K562 (cell line): ENCODE results near the gene ANO9. TPM values are rescaled to one million over a fixed set of nuclear protein-coding genes. Genes with fewer than 3 reads are reported as not detected.

Experiments used
- ATAC-seq: fragments of 200-7000 bp; cut with Tn5 transposase; 3 replicates; pipeline ENCODE4 v1.9.1; 2020; ENCODE audit warnings: moderate library complexity
- BruUV-seq: library from RNA; stranded (reverse); fragments of 400-500 nt; replicated peaks from 2 replicates; lab custom pipeline; 2021; lab: Mats Ljungman, UMichigan
- CTCF ChIA-PET: fragments of 300-600 bp; formaldehyde crosslinking; extraction: SDS; loops from one replicate; lab custom pipeline; 2021; ENCODE audit warnings: low intra/inter-chr PET ratio; lab: Yijun Ruan, JAX
- POLR2A ChIA-PET: fragments of 300-600, 350-650 bp; sonication (Branson Sonifier 250); formaldehyde crosslinking; extraction: SDS; loops from one replicate; lab custom pipeline; 2021; ENCODE audit warnings: antibody characterized with exemption, inconsistent platforms; lab: Yijun Ruan, JAX
- DNase-seq, 4 experiments: peaks; one replicate each; pipeline versions ENCODE4 v3.0.0 to v3.0.0-alpha.2; 2011 to 2018; ENCODE audit warnings: low spot score in 3 of 4, mixed read lengths in 3 of 4; ENCODE audit errors: extremely low read depth in 1 of 4
- FAIRE-seq: peaks from 2 replicates; lab custom pipeline; 2011; peaks lifted over from hg19 to GRCh38; lab: Jason Lieb, UNC
- H2AFZ ChIP-seq: 2 replicates; pipeline ENCODE4 v1.6.0; 2011; ENCODE audit warnings: low read depth, low read length, control low read depth, inconsistent platforms
- H3K27ac ChIP-seq: fragments of 200-600 bp; 3 replicates; pipeline ENCODE4 v1.8.0; 2011; ENCODE audit warnings: low read depth, mild to moderate bottlenecking, control low read depth, inconsistent platforms, low read length, moderate library complexity, mixed read lengths; ENCODE audit errors: extremely low read depth
- H3K27me3 ChIP-seq, 2 experiments: fragments of 300-600 bp in 1 of 2; 2 replicates in 1 of 2; 3 replicates in 1 of 2; pipeline versions ENCODE4 v1.6.0 to v1.8.0; 2011; ENCODE audit warnings: inconsistent platforms in 2 of 2, low read length in 2 of 2, mild to moderate bottlenecking in 1 of 2, mixed read lengths in 1 of 2, moderate library complexity in 1 of 2; ENCODE audit not compliant: control insufficient read depth in 2 of 2, insufficient read depth in 2 of 2
- H3K36me3 ChIP-seq: fragments of 300-600 bp; 3 replicates; pipeline ENCODE4 v1.8.0; 2011; ENCODE audit warnings: mild to moderate bottlenecking, low read length, inconsistent platforms; ENCODE audit not compliant: control insufficient read depth, insufficient read depth
- H3K4me1 ChIP-seq, 2 experiments: fragments of 200-600 bp in 1 of 2; replicated peaks in 1 of 2; 2 replicates in 1 of 2; 3 replicates in 1 of 2; pipeline versions ENCODE4 v1.5.1 to v1.8.0; 2011; ENCODE audit warnings: inconsistent platforms in 2 of 2, low read length in 2 of 2, mild to moderate bottlenecking in 1 of 2, mixed read lengths in 1 of 2, moderate library complexity in 1 of 2; ENCODE audit not compliant: control insufficient read depth in 2 of 2, insufficient read depth in 2 of 2
- H3K4me2 ChIP-seq: 2 replicates; pipeline ENCODE4 v1.6.1; 2011; ENCODE audit warnings: low read length, control low read depth, inconsistent platforms, mixed read lengths; ENCODE audit not compliant: insufficient read depth
- H3K4me3 ChIP-seq: fragments of 200-600 bp; sonication (generic), shearing (Covaris generic); 2 replicates; pipeline ENCODE4 v1.5.1; 2016; ENCODE audit warnings: control low read depth, inconsistent platforms
- H3K79me2 ChIP-seq: fragments of 200-600 bp; 3 replicates; pipeline ENCODE4 v1.8.0; 2011; ENCODE audit warnings: low read length, inconsistent platforms; ENCODE audit not compliant: control insufficient read depth, insufficient read depth
- H3K9ac ChIP-seq, 2 experiments: 2 replicates each; pipeline versions ENCODE4 v1.6.0 to v1.6.1; 2011; ENCODE audit warnings: low read depth in 2 of 2, low read length in 2 of 2, control low read depth in 1 of 2, inconsistent platforms in 1 of 2, mild to moderate bottlenecking in 1 of 2, mixed read lengths in 1 of 2; ENCODE audit not compliant: insufficient read depth in 1 of 2
- H3K9me1 ChIP-seq: one replicate; pipeline ENCODE4 v1.6.0; 2011; ENCODE audit warnings: inconsistent platforms, mild to moderate bottlenecking, low read length, moderate library complexity; ENCODE audit not compliant: control insufficient read depth, insufficient read depth
- H3K9me3 ChIP-seq: replicated peaks from 2 replicates; pipeline ENCODE4 v1.5.1; 2011; ENCODE audit warnings: low read depth, low read length, inconsistent platforms; ENCODE audit not compliant: control insufficient read depth, insufficient read depth
- H4K20me1 ChIP-seq: replicated peaks from 2 replicates; pipeline ENCODE4 v1.6.1; 2011; ENCODE audit warnings: low read length, inconsistent platforms, mixed read lengths; ENCODE audit not compliant: control insufficient read depth, insufficient read depth
- CCAR2 ChIP-seq: fragments of 200-400 bp; formaldehyde crosslinking; IDR thresholded peaks from 2 replicates; pipeline ENCODE4 v1.6.1; 2017; ENCODE audit warnings: mild to moderate bottlenecking, low read depth, low read length
- EWSR1 ChIP-seq: fragments of 450-650 bp; IDR thresholded peaks from 2 replicates; pipeline ENCODE4 v1.6.1; 2018; ENCODE audit warnings: borderline replicate concordance, mild to moderate bottlenecking, low read depth, moderate library complexity; ENCODE audit not compliant: partially characterized antibody
- HNRNPL ChIP-seq: fragments of 200-400 bp; formaldehyde crosslinking; IDR thresholded peaks from 2 replicates; pipeline ENCODE4 v1.6.1; 2017; ENCODE audit warnings: low read depth, mild to moderate bottlenecking, low read length
- KLF16 ChIP-seq: IDR thresholded peaks from 2 replicates; pipeline ENCODE4 v1.6.1; 2016; ENCODE audit warnings: antibody characterized with exemption
- NFYB ChIP-seq: IDR thresholded peaks from 2 replicates; pipeline ENCODE4 v1.6.1; 2011; ENCODE audit warnings: mild to moderate bottlenecking, moderate library complexity; ENCODE audit not compliant: insufficient read length; ENCODE audit errors: extremely low read depth
- POLR2G ChIP-seq: fragments of 200-400 bp; formaldehyde crosslinking; IDR thresholded peaks from 2 replicates; pipeline ENCODE4 v1.6.1; 2017; ENCODE audit warnings: low read depth, mild to moderate bottlenecking, antibody characterized with exemption, low read length, moderate library complexity
- ZEB2 ChIP-seq: fragments of 450-650 bp; IDR thresholded peaks from 2 replicates; pipeline ENCODE4 v1.6.1; 2016
- ZNF224 ChIP-seq: sonication (generic); formaldehyde crosslinking; IDR thresholded peaks from 2 replicates; pipeline ENCODE4 v1.8.0; 2022; ENCODE audit warnings: mild to moderate bottlenecking, missing genetic modification reagents
- ZNF830 ChIP-seq: fragments of 250-450 bp; sonication (Bioruptor Pico); IDR thresholded peaks from 2 replicates; pipeline ENCODE4 v1.5.0; 2021; ENCODE audit warnings: mild to moderate bottlenecking
- ZSCAN32 ChIP-seq: fragments of 450-650 bp; formaldehyde crosslinking; IDR thresholded peaks from 2 replicates; pipeline ENCODE4 v1.4.0; 2020; ENCODE audit warnings: mild to moderate bottlenecking, moderate library complexity
- WGBS: fragments of 100-300 bp; shearing (Covaris generic); methylation state at CpG from one replicate; pipeline ENCODE4 v1.1.6; 2016; ENCODE audit warnings: low coverage, mixed read lengths; ENCODE audit not compliant: insufficient coverage; ENCODE audit errors: missing lambda C conversion rate; 5-methylcytosine and 5-hydroxymethylcytosine counted together
- in situ Hi-C: fragments of 300-500 bp; cut with MboI; formaldehyde crosslinking; loops from 4 replicates; pipeline ENCODE4 v1.15.0; 2018; ENCODE audit warnings: inconsistent platforms, mixed read lengths
- intact Hi-C: fragments of 100-400 bp; cut with micrococcal nuclease; formaldehyde crosslinking; loops from 2 replicates; pipeline ENCODE4 v1.14.2; 2022
- polyA plus RNA-seq, 8 experiments: library from polyadenylated mRNA; depleted of rRNA in 4 of 8; stranded (reverse) in 5 of 8; unstranded in 3 of 8; fragments of >200 nt; fragmentation: Nextera tagmentation in 2 of 8; fragmentation: Illumina TruSeq in 1 of 8; extraction: Ambion mirVana in 2 of 8; extraction: Trizol in 1 of 8; gene quantifications; 2 replicates each; pipeline versions ENCODE4 v1.2.1 to v1.2.3, GENCODE V29; 2011 to 2014; ENCODE audit warnings: inconsistent platforms in 1 of 8, missing spikeins in 1 of 8
- total RNA-seq, 7 experiments: library from RNA; depleted of rRNA in 6 of 7; stranded (reverse); fragments of >200 nt in 6 of 7; fragmentation: Illumina TruSeq in 2 of 7; extraction: Trizol in 2 of 7; gene quantifications; 2 replicates each; pipeline versions ENCODE4 v1.2.1 to v1.2.3, GENCODE V29; 2011 to 2021; ENCODE audit warnings: low replicate concordance in 1 of 7
- TF ChIP-seq, protein P1 (sequence below): sonication (generic); formaldehyde crosslinking; IDR thresholded peaks from 2 replicates; pipeline ENCODE4 v1.8.0; 2022; ENCODE audit warnings: missing genetic modification reagents, mild to moderate bottlenecking, moderate library complexity, borderline replicate concordance
- TF ChIP-seq, protein P2 (sequence below): sonication (generic); formaldehyde crosslinking; IDR thresholded peaks from 2 replicates; pipeline ENCODE4 v1.8.0; 2022; ENCODE audit warnings: mild to moderate bottlenecking, missing genetic modification reagents

ANO9 gene
- total and polyA plus RNA-seq, 9 of the 15 experiments (the other 6 are each of a cell fraction or from before 2014, with no cell fraction given) = 0.20 to 14.5 (median 4.5) TPM

- POLR2A ChIA-PET = no interaction called here
- Histone ChIP-seq H3K36me3 (peaks cover 62% of the 10 kb centered on the region; the same call in 2 of the 3 replicates), H3K9me1 (no peaks in the 10 kb centered on the region), H3K27me3 (no peaks in the 10 kb centered on the region), H3K27ac (no peak overlapping the region), H4K20me1 (no peaks in the 10 kb centered on the region), H3K4me3 (no peak overlapping the region), H3K4me2 (no peak overlapping the region), H3K9me3 (peaks cover 2% of the 10 kb centered on the region; the same call in 1 of the 2 replicates), H3K9ac (no peak overlapping the region), H3K4me1 (peaks cover 5 to 39% of the 10 kb centered on the region in 2 experiments; a peak in 4 of 5 replicates), H3K79me2 (peaks cover 19% of the 10 kb centered on the region), H2AFZ (no peak overlapping the region)
- in situ Hi-C loops (no loop called here), intact Hi-C loops (no loop called here)
- FAIRE-seq = no peak
- no TSS peak for BruUV-seq
- CTCF ChIA-PET = no interaction called here
- DNase-seq = no peak
- TF ChIP-seq POLR2G = peak; percentile 57; the same call in 1 of the 2 replicates
- TF ChIP-seq ZNF830 (CRISPR knock-in tag) = no peak
- no peak for ATAC-seq
- WGBS = 95% methylated on average over 14 of the region's 21 CpGs
Observed at GRCh38 chr11:399731-400211, 42.0 kb downstream of the ANO9 start.

- Histone ChIP-seq H3K9me3 (peaks cover 2% of the 10 kb centered on the region; the same call in 1 of the 2 replicates), H3K27ac (no peak overlapping the region), H3K4me2 (no peak overlapping the region), H3K4me3 (no peak overlapping the region), H3K9me1 (no peaks in the 10 kb centered on the region), H4K20me1 (no peaks in the 10 kb centered on the region), H3K79me2 (peaks cover 29% of the 10 kb centered on the region), H3K9ac (no peak overlapping the region), H3K36me3 (peaks cover 53% of the 10 kb centered on the region; the same call in 2 of the 3 replicates), H3K27me3 (no peaks in the 10 kb centered on the region), H3K4me1 (peaks cover 7 to 39% of the 10 kb centered on the region in 2 experiments), H2AFZ (no peak overlapping the region)
- 100% methylated on average over 14 of the region's 20 CpGs for WGBS
- BruUV-seq = no TSS peak
- POLR2A ChIA-PET = interaction anchor here (0.5 to 0.6 kb wide), 2 partner anchors 54 to 79 kb away, joined by 3 read pairs; no protein-coding TSS in a partner anchor
- FAIRE-seq = no peak
- intact Hi-C loops (no loop called here), in situ Hi-C loops (no loop called here)
- CTCF ChIA-PET = no interaction called here
- DNase-seq = no peak
- no peak for ATAC-seq
- no peak for TF ChIP-seq EWSR1
- TF ChIP-seq KLF16 = no peak
- TF ChIP-seq HNRNPL = peak; percentile 21; the same call in 1 of the 2 replicates
- no peak for TF ChIP-seq ZNF224
- TF ChIP-seq, protein P1, sequence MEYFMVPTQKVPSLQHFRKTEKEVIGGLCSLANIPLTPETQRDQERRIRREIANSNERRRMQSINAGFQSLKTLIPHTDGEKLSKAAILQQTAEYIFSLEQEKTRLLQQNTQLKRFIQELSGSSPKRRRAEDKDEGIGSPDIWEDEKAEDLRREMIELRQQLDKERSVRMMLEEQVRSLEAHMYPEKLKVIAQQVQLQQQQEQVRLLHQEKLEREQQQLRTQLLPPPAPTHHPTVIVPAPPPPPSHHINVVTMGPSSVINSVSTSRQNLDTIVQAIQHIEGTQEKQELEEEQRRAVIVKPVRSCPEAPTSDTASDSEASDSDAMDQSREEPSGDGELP (CRISPR knock-in tag) = 0 out of 2 replicates have a peak, but pooled peaks have one; percentile 13
- TF ChIP-seq NFYB = no peak
- TF ChIP-seq, protein P2, sequence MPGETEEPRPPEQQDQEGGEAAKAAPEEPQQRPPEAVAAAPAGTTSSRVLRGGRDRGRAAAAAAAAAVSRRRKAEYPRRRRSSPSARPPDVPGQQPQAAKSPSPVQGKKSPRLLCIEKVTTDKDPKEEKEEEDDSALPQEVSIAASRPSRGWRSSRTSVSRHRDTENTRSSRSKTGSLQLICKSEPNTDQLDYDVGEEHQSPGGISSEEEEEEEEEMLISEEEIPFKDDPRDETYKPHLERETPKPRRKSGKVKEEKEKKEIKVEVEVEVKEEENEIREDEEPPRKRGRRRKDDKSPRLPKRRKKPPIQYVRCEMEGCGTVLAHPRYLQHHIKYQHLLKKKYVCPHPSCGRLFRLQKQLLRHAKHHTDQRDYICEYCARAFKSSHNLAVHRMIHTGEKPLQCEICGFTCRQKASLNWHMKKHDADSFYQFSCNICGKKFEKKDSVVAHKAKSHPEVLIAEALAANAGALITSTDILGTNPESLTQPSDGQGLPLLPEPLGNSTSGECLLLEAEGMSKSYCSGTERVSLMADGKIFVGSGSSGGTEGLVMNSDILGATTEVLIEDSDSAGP (CRISPR knock-in tag) = 0 out of 2 replicates have a peak, but pooled peaks have one; percentile 21
- no peak for TF ChIP-seq CCAR2
- TF ChIP-seq ZSCAN32 = no peak
- 0 out of 2 replicates have a peak, but pooled peaks have one; percentile 52 for TF ChIP-seq ZEB2
- peak; percentile 53; the same call in 1 of the 2 replicates for TF ChIP-seq POLR2G
Observed at GRCh38 chr11:398826-399225, 43.0 kb downstream of the ANO9 start.
